ENCODE data around the gene OTOA.
"Not testable (repeated sequence)": the region's sequence is repeated elsewhere in the genome, so short reads cannot be mapped to it uniquely, and the experiment has no call there.

- TF ChIP-seq POLR2A (IDR thresholded peaks at IDR 0.05), result not testable (repeated sequence)
- TF ChIP-seq, protein P1, sequence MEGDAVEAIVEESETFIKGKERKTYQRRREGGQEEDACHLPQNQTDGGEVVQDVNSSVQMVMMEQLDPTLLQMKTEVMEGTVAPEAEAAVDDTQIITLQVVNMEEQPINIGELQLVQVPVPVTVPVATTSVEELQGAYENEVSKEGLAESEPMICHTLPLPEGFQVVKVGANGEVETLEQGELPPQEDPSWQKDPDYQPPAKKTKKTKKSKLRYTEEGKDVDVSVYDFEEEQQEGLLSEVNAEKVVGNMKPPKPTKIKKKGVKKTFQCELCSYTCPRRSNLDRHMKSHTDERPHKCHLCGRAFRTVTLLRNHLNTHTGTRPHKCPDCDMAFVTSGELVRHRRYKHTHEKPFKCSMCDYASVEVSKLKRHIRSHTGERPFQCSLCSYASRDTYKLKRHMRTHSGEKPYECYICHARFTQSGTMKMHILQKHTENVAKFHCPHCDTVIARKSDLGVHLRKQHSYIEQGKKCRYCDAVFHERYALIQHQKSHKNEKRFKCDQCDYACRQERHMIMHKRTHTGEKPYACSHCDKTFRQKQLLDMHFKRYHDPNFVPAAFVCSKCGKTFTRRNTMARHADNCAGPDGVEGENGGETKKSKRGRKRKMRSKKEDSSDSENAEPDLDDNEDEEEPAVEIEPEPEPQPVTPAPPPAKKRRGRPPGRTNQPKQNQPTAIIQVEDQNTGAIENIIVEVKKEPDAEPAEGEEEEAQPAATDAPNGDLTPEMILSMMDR (IDR thresholded peaks at IDR 0.05), result not testable (repeated sequence)
Measured at GRCh38 chr16:21757080-21757671, 93.4 kb downstream of the OTOA start.
